OCI-M2 (cell line): Measurements from ENCODE around the gene TOMM20.
"Not testable (repeated sequence)": the region's sequence is repeated elsewhere in the genome, so short reads cannot be mapped to it uniquely, and the experiment has no call there.

ENCODE experiments used
- DNase-seq: peaks from one replicate; lab custom pipeline; 2025; ENCODE audit not compliant: unreplicated experiment; lab: John Stamatoyannopoulos, UW

The TOMM20 gene

DNA sequence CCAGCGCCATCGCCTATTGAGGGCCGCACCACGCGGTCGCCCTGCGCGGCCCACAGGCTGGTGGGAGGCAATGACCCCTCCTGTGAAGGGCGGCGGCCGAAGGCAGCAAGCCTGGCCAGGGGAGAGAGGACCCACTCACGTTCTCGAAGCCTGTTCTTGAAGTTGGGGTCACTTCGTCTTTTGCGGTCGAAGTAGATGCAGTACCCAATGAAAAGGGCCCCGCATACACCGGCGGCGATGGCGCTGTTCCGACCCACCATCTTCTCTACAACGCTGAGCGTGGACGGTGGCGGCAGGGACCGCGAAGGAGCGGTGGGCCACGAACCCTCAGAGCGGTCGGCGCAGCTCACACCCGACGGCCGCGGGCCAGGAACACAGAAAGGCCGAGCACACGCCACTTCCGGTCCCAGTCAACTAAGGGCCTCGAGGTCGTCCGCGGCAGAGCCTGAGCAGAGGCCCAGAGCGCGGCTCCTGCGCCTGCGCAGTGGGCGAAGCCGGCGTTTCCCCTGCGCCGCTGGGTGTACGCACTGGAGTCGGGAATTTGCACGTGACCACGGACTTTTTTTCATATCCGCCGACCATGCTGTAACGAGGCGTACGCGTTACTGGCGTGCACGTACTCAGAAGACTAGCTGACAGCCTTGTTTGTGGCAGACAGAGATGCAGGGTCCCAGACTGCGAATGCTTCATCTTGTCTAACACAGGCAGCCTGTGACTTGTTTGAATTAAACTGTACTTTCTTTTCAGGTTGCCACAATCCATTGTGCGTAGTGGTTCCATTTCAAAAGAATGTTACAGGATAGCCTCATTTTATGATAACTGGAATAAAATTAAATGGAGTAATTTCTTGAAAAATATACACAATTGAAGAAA lies at the start of gene TOMM20:
TSS of gene TOMM20 (minus strand) at position 382 of the 873 bp plus-strand sequence. CDS start at position 260, 122 bp downstream.
- DNase-seq: peak; percentile 67

DNA sequence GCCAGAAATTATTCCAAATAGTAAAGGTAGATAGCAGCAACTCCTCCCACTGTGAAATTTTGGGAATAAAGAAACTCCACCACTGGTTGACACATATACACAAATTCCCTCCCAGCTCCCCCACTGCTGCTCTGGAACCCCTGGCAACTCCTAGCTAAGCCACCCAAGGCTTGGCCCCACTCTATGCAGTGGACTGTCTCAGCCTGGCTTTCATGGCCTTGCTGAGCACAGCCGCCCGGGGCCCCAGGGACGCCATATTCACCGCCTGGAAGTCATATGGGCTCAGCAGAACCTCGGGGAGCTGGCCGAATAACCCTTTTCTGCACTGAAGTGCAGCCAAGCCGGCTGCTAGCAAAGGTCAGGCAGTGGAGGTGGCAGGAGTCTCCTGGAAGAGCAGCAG lies 47.8 kb upstream of the TOMM20 start:
- no peak for DNase-seq

DNA sequence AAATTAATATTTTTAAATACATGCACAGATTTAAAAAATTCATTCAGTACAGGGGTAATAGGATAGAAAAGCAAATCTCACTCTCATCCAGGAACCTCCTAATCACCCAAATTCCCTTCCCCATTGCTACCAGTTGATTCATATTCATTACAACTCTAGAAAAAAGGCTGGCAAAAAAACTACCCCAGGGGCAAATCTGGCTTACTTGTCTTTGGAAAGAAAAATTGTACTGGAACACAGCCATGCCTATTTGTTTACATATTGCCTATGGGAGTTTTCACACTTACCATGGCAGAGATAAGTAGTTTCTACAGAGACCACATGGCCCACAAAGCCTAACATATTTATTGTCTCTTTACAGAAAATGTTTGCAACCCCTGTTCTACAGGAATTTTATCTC lies 41.3 kb upstream of the TOMM20 start:
- no peak for DNase-seq

GRCh38 chr1:235168375-235168774 lies 39.7 kb upstream of the TOMM20 start:
- no peak for DNase-seq

DNA sequence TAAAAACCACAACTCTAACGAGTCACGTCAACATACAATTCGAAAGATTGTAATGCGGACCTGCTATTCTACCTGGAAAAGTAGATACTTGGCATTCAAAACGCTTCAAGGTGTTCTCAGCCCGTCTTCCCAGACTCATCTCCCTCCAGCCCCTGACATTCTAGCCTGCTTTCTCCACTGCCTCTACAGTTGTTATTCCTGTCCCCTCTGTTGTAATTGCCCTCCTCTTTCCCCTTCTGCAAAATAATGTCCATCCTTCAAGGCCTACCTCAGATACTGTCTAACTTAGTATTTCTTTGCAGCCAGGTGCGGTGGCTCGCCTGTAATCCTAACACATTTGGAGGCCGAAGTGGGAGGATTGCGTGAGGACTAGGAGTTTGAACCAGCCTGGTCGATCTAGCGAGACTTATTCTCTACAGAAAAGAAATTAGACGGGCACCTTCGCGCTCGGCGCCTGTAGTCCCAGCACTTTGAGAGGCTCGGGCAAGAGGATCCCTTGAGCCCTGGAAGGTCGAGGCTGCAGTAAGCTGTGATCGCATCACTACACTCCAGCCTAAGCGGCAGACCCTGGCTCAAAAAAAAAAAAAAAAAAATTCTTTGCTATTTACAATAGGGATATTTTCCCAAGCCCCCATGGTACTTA lies 33.2 kb upstream of the TOMM20 start:
- DNase-seq: no peak

DNA sequence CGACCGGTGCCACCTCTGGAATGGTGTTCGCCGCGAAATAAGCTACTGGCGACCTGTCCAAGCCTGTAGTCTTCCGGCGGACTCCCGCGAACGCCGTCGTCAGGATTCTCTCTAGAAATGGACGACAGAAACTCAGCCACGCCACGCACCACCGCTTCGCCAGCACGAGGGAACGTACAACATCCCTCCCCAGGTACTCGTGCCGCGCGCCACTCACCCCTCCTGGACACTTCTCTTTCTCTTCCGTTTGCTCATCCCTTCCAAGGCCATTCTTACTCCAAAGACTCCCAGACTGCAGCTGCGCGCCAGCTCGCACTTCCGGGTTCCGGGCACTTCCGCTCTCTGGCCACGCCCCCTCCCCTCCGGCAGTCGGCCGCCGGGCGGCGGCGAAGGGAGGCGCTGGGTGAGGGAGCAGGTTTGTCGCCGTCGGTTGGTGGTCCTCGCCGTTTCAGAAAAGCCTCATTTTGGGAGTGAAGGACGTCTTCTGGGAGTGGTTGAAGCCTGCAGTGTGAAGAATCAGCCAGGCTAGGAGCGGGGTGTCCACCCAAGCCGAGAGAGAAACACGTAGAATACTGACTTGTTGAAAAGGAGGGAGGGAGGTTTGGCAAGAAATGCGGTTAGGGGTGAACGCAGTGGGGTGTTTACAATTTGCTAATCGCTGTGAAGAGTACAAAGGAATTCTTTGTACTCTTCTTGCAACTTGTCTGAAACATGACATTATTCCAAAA lies 32.5 kb upstream of the TOMM20 start, which contains the start of gene RBM34:
TSS of gene RBM34 (minus strand) at position 294 of the 728 bp plus-strand sequence. CDS start at position 270, 24 bp downstream.
- DNase-seq: no peak

DNA sequence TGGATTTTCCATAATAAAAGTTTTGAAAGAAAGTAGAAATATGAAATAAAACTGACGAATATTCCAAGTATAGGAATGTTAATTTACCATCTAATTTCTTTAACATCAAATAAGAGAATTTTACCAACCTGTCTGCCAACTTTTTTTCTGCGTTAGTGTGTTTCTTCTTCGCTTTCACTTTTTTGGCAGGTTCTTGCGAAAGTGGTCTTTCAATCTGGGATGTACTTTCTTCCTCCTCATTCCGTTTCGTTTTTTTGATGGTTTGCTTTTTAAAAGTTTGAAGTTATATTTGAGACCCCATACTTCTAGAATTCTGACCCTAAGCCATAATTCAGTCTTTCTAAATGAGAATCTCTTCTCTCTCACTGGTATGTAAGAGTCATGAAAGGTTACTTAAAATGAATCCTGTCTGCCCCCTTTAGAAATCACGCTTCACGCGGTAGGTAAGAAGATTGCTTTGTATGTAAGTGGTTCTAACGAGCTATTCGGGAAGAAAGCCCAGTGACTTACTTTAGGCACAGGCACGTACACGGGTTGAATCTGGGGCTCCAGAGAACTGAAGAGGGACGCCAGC lies 31.8 kb upstream of the TOMM20 start:
- DNase-seq: no peak

DNA sequence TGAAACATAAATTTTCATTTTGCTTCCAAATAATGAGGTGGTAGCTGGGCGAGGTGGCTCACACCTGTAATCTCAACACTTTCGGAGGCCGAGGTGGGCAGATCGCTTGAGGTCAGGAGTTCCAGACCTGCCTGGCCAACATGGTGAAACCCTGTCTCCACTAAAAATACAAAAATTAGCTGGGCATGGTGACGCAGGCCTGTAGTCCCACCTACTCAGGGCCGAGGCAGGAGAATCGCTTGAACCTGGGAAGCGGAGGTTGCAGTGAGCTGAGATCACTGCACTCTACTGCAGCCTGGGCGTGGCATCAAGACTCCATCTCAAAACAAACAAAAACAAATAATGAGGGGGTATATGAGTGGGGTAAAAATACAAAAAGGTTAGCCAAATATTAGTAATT lies 31.3 kb upstream of the TOMM20 start:
- DNase-seq: not testable (repeated sequence)

GRCh38 chr1:235159284-235159683 lies 30.6 kb upstream of the TOMM20 start:
- DNase-seq: not testable (repeated sequence)

DNA sequence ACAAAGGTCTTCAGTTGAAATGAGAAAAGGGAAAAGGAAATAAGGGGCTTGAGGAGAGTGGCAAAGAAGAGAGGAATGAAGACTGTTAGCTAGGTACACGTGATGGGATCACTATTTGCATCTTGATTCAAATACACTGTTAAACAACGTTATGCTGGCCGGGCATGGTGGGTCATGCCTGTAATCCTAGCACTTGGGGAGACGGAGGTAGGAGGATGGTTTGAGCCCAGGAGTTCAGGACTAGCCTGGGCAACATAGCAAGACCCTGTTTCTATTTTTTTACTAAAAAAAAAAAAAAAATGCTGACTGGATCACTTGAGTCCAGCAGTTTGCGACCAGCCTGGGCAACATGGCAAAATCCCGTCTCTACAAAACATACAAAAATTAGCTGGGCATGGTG lies 30.0 kb upstream of the TOMM20 start:
- DNase-seq: no peak

DNA sequence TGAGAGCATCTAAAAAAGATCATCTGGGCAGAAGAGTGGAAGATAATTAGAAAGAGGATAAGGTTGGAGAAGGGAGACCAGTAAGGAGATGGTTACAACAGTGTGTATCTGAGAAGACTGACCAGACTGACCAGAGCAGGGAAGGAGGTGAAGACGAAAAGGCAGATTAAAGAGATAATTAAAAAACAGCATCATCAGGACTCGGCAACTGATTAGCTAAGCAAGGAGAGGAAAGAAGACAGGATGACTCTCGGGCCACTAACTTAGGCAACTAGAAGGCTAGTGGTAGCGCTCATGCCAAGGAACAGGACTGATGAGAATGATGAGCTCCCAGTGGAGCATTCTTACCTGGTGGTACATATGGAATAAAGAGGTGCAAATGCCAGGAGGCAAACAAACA lies 28.5 kb upstream of the TOMM20 start:
- DNase-seq: no peak

DNA sequence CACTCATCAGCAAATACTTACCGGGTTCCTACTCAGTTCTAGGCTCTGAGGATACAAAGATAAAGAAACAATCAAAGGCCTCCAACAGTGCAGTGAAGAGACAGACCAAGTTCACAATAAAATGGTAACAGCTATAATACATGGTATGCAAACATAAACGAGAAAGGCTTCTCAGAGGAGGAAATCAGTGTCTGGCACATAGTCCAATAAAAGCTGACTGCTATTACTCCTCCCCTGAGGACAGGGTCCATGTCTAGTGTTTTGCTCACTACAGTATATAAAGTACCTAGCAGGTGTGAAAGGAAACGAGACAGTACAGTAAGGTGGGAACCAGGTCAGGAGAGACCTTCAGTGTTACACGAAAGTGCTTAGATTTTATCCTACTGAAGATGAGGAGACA lies 28.1 kb upstream of the TOMM20 start:
- DNase-seq: no peak

GRCh38 chr1:235156265-235156664 lies 27.6 kb upstream of the TOMM20 start:
- no peak for DNase-seq

DNA sequence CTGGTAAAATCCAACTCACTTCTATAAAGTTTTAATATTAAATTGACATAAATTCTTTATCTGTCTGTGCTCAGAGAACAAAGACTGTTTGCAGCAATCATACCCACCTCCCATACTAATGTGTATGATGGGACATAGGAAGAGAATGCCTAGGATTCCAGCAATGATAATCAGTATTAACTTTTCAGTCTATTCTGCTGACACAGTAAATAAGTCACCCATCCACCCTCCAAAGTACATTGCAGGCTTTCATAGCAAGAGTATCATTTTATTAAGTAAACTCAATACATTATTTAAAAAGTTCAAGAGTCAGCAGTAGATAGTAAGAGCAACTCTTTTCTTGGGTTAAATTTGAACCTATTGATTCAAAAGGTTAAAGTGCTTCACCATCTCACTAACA lies 23.6 kb upstream of the TOMM20 start:
- DNase-seq: no peak

DNA sequence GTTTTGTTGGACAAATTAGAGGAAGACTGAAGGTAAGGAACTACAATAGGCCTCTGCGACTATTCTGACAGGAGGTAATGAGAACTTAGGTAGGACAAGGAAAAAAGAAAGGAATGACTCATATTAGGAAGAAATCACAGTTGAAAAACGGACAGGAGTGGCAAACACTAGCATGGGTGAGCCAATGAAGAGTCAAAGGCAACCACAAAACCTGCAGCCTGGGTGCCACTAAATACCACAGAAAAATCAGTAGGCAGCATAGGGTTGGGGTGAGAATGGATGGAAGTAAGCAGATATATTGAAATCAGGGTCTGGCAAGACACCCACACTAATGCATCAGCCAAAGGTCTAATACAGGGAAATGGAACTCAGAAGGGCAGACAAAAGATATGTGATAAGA lies 22.4 kb upstream of the TOMM20 start:
- DNase-seq: no peak

GRCh38 chr1:235149824-235150223 lies 21.2 kb upstream of the TOMM20 start:
- DNase-seq: no peak

- no peak for DNase-seq
These were observed 18.6 kb upstream of the TOMM20 start for GRCh38 chr1:235147269-235147668.

GRCh38 chr1:235145639-235146038 lies 17.0 kb upstream of the TOMM20 start:
- DNase-seq: no peak

DNA sequence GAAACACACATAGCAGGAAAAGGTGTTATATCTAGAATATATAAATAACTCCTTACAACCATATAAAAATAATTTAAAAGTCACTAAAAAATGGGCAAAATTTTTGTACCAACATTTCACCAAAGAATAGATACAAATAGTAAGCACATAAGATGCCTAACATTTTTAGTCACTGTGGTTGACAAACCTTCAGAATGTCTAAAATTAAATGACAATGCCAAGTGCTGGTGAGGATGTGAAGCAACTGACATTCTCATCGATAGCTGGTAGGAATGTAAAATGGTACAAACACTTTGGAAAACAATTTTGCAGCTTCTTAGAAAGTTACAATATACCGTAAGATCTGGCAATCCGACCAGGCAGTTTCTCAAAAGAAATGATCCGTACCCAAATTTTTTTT lies 14.4 kb upstream of the TOMM20 start:
- no peak for DNase-seq

DNA sequence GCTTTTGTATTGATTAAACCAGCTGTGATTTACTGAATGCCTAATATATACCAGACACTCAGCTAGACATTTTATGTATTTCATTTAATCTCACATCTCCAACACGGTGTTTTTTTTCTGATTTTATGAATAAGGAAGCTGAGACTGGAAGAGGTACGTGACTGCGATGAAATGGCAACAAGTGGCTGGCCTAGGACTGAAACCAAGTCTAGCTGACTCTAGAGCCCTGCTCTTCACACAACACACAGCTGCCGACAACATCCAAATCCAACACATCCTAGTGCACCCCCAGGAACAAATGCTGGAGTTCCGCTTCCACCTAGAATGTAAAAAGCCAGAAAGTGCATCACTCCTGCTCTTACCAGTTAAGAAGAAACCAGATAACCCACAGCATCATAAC lies 10.7 kb upstream of the TOMM20 start:
- DNase-seq: no peak

DNA sequence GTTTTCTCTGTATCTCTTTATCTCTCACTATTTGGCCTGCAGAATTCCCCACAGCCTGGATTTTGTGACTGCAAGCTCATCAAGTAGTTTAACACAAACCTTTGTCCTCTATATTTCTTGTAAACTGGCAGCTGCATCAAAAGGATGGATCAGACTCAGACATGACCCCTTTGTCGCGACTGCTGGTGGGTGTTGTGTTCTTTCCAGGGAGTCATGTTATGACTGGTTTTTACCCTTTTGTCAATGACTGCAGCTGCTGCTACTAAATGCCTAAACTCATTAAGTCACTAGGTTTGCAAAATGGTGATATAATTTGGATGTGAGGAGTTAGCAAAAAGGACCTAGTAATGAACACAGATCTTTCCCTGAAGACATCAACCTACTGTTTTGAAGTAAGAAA lies 10.2 kb upstream of the TOMM20 start:
- no peak for DNase-seq
